ENCODE data around the gene SNX20. TPM values are rescaled to one million over a fixed set of nuclear protein-coding genes. Genes with fewer than 3 reads are reported as not detected.

SNX20 gene
- total and polyA plus RNA-seq, 10 of the 15 experiments (the other 5 are each of a cell fraction or from before 2014, with no cell fraction given) = 4.6 to 30.8 (median 21.9) TPM

- TF ChIP-seq E2F8 (IDR thresholded peaks at IDR 0.05; ENCODE audit: low read depth, partially characterized antibody) = no peak
- peak; percentile 31; the same call in 1 of the 2 replicates for TF ChIP-seq RUNX3 (IDR thresholded peaks at IDR 0.05; ENCODE audit: low read length)
- TF ChIP-seq NR2F1 (conservative IDR thresholded peaks at IDR 0.05) = no peak
- TF ChIP-seq IKZF2 (IDR thresholded peaks at IDR 0.05) = peak in 1 of 2 experiments; percentile 15; a peak in 1 of 4 replicates
- TF ChIP-seq ZNF384 (IDR thresholded peaks at IDR 0.05; ENCODE audit: borderline replicate concordance, low read depth, low read length) = no peak
- peak; percentile 55; the same call in 1 of the 2 replicates for TF ChIP-seq YY1 (IDR thresholded peaks at IDR 0.05; ENCODE audit: low read depth, low read length)
- no peak for TF ChIP-seq ASH2L (IDR thresholded peaks at IDR 0.05; ENCODE audit: borderline replicate concordance, low read depth)
- TF ChIP-seq MYC (IDR thresholded peaks at IDR 0.05; ENCODE audit: insufficient read depth, insufficient read length, insufficient replicate concordance, low read length, severe bottlenecking) = no peak
- TF ChIP-seq GATAD2B (conservative IDR thresholded peaks at IDR 0.05; ENCODE audit: low read depth) = no peak
- TF ChIP-seq EED (IDR thresholded peaks at IDR 0.05; ENCODE audit: low read depth) = no peak
- no peak for TF ChIP-seq TAF1 (IDR thresholded peaks at IDR 0.05; ENCODE audit: borderline replicate concordance, low read depth, low read length)
- no peak for TF ChIP-seq SUZ12 (IDR thresholded peaks at IDR 0.05; ENCODE audit: unreplicated experiment)
- no peak for TF ChIP-seq WRNIP1 (IDR thresholded peaks at IDR 0.05; ENCODE audit: borderline replicate concordance, low read depth, low read length)
- TF ChIP-seq PAX8 (IDR thresholded peaks at IDR 0.05) = no peak
- no peak for TF ChIP-seq BHLHE40 (IDR thresholded peaks at IDR 0.05; ENCODE audit: borderline replicate concordance in 1 of 2, low read depth in 2 of 2, low read length in 1 of 2)
- no peak for TF ChIP-seq NFYA (IDR thresholded peaks at IDR 0.05; ENCODE audit: borderline replicate concordance, low read depth, low read length)
- no peak for TF ChIP-seq NFXL1 (IDR thresholded peaks at IDR 0.05; ENCODE audit: borderline replicate concordance)
- no peak for TF ChIP-seq CEBPZ (IDR thresholded peaks at IDR 0.05; ENCODE audit: low read depth, low read length)
- peak; percentile 73 for TF ChIP-seq RAD21 (IDR thresholded peaks at IDR 0.05; ENCODE audit: insufficient read depth, low read depth, low read length)
- no peak for TF ChIP-seq IRF5 (IDR thresholded peaks at IDR 0.05; ENCODE audit: borderline replicate concordance)
- no peak for TF ChIP-seq HDAC6 (IDR thresholded peaks at IDR 0.05; ENCODE audit: unreplicated experiment)
Observed at GRCh38 chr16:50671644-50672260, 9.4 kb downstream of the SNX20 start (continued).

All from GM12878 (cell line).